Right lobe of liver (tissue), 6 donors: Measurements from ENCODE around the gene CCT6A. TPM values are rescaled to one million over a fixed set of nuclear protein-coding genes. Genes with fewer than 3 reads are reported as not detected.
"Not testable (repeated sequence)": the region's sequence is repeated elsewhere in the genome, so short reads cannot be mapped to it uniquely, and the experiment has no call there.

Source experiments
- ATAC-seq, 4 donors: fragments of 200-7000 bp; cut with Tn5 transposase; one replicate each; pipeline ENCODE4 v1.9.1; 2020; ENCODE audit warnings: mild to moderate bottlenecking in 4 of 4, moderate library complexity in 4 of 4
- DNase-seq, 3 donors: peaks; one replicate each; pipeline ENCODE4 v3.0.0-alpha.2; 2020
- H3K27ac ChIP-seq, 3 donors: fragments of 200-600 bp; one replicate each; pipeline ENCODE4 v1.8.0; 2022
- H3K27me3 ChIP-seq, 2 donors: fragments of 200-600 bp; one replicate each; pipeline ENCODE4 v1.8.0; 2022
- H3K36me3 ChIP-seq, 4 donors: fragments of 200-600 bp; sonication (generic) in 1 of 4; one replicate each; pipeline versions ENCODE4 v1.5.1 to v1.8.0; 2017 to 2022; ENCODE audit warnings: control low read depth in 1 of 4
- H3K4me1 ChIP-seq, 4 donors: fragments of 200-600 bp; sonication (generic) in 1 of 4; one replicate each; pipeline versions ENCODE4 v1.5.1 to v1.8.0; 2017 to 2022; ENCODE audit warnings: control low read depth in 1 of 4
- H3K4me3 ChIP-seq, 3 donors: fragments of 200-600 bp; one replicate each; pipeline ENCODE4 v1.8.0; 2022
- H3K9me3 ChIP-seq, 4 donors: fragments of 200-600 bp; sonication (generic) in 1 of 4; one replicate each; pipeline versions ENCODE4 v1.5.1 to v1.8.0; 2017 to 2022; ENCODE audit warnings: control low read depth in 1 of 4
- POLR2A ChIP-seq: fragments of 450-650 bp; IDR thresholded peaks from one replicate; pipeline ENCODE4 v1.6.1; 2017; ENCODE audit warnings: antibody characterized with exemption, mild to moderate bottlenecking
- WGBS: methylation state at CpG from one replicate; pipeline ENCODE4 v1.1.6; 2018; ENCODE audit warnings: low coverage, low lambda C conversion rate; ENCODE audit not compliant: insufficient coverage; ENCODE audit errors: missing lambda C conversion rate; 5-methylcytosine and 5-hydroxymethylcytosine counted together
- intact Hi-C, 2 donors: fragments of 100-400 bp; cut with DNase I; formaldehyde crosslinking; loops; one replicate each; pipeline versions ENCODE4 v1.11.2 to v1.14.1; 2022
- small RNA-seq, 2 experiments: library from RNA; depleted of rRNA; stranded (forward); fragments of <200 nt; gene quantifications; one replicate each; pipeline ENCODE3, GENCODE V24; 2016
- total RNA-seq, 6 experiments: library from RNA; depleted of rRNA in 2 of 6; stranded (reverse); fragments of >200 nt in 2 of 6; fragmentation: NEBNext Ultra II Directional in 3 of 6; extraction: Animal tissue kit (Norgen Biotek cat#: 25700) in 3 of 6; gene quantifications; one replicate each; pipeline versions ENCODE4 v1.1.0 to v1.2.4, GENCODE V29; 2016 to 2023
- TF ChIP-seq, protein P1 (sequence below), 4 donors: fragments of 200-600 bp in 3 of 4; fragments of 450-650 bp in 1 of 4; IDR thresholded peaks; one replicate each; pipeline versions ENCODE4 v1.5.1 to v1.8.0; 2016 to 2022; ENCODE audit warnings: antibody characterized with exemption in 4 of 4, mild to moderate bottlenecking in 2 of 4
- donor health status: DM: no; HTN: yes; CAD: no.
- donor health status: DM: no; HTN: no; CAD: no.
- donor health status: DM: no; HTN: no; CAD: no.
- donor health status: DM: no; HTN: yes; CAD: no.
- donor health status: DM: no; HTN: yes; CAD: no.

The CCT6A gene
- total RNA-seq, 6 experiments from 2014 or later, result 24.5 to 88.7 (median 45.6) TPM

GRCh38 chr7:56106108-56107073 lies 54.8 kb downstream of the CCT6A start, which contains the start of gene CHCHD2:
Gene CHCHD2 (minus strand): TSS chr7:56106476. CDS start chr7:56106413, 63 bp downstream.
- peak; percentile 92 for TF ChIP-seq POLR2A
- TF ChIP-seq, protein P1, sequence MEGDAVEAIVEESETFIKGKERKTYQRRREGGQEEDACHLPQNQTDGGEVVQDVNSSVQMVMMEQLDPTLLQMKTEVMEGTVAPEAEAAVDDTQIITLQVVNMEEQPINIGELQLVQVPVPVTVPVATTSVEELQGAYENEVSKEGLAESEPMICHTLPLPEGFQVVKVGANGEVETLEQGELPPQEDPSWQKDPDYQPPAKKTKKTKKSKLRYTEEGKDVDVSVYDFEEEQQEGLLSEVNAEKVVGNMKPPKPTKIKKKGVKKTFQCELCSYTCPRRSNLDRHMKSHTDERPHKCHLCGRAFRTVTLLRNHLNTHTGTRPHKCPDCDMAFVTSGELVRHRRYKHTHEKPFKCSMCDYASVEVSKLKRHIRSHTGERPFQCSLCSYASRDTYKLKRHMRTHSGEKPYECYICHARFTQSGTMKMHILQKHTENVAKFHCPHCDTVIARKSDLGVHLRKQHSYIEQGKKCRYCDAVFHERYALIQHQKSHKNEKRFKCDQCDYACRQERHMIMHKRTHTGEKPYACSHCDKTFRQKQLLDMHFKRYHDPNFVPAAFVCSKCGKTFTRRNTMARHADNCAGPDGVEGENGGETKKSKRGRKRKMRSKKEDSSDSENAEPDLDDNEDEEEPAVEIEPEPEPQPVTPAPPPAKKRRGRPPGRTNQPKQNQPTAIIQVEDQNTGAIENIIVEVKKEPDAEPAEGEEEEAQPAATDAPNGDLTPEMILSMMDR (IDR thresholded peaks at IDR 0.05), result no peak
- peak; percentile 99 to 100 (median 100) for ATAC-seq
- WGBS, result 5% methylated on average over 34 of the region's 57 CpGs
- peak; percentile 97 to 98 (median 98) for DNase-seq
- intact Hi-C loops, result no loop called here
- Histone ChIP-seq H3K4me3 (peak within 1 kb of the TSS; percentile 70 to 87 (median 86)), H3K27ac (peak within 1 kb of the TSS; percentile 86 to 94 (median 89)), H3K36me3 (peaks cover 8 to 30% (median 21%) of the 10 kb centered on the region in 4 donors), H3K9me3 (no peaks in the 10 kb centered on the region), H3K4me1 (peaks cover 0 to 8% (median 3%) of the 10 kb centered on the region in 4 donors), H3K27me3 (no peaks in the 10 kb centered on the region)

DNA sequence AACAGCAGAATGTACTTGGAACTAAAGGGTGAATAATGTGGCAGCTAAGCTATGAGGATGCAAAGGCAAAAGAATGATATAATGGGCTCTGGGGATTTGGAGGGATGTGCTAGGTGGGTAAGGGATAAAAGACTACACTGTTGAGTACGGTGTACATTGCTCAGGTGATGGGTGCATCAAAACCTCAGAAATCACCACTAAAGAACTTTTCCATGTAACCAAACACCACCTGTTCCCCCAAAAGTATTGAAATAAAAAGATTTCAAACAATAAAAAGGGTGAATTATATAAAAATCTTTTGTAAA lies 56.3 kb downstream of the CCT6A start:
- intact Hi-C loops, result no loop called here
- H3K9me3 ChIP-seq, result no peaks in the 10 kb centered on the region
- H3K4me1 ChIP-seq, result peaks cover 0 to 8% (median 3%) of the 10 kb centered on the region in 4 donors
- TF ChIP-seq, protein P1 (IDR thresholded peaks at IDR 0.05), result no peak
- no peak for TF ChIP-seq POLR2A
- ATAC-seq (no peak), DNase-seq (no peak)
- no peak overlapping the region for H3K27ac ChIP-seq
- H3K27me3 ChIP-seq, result no peaks in the 10 kb centered on the region
- 100% methylated on average over 1 of the region's 1 CpG for WGBS
- no peak overlapping the region for H3K4me3 ChIP-seq
- peaks cover 2 to 15% (median 9%) of the 10 kb centered on the region in 4 donors for H3K36me3 ChIP-seq

DNA sequence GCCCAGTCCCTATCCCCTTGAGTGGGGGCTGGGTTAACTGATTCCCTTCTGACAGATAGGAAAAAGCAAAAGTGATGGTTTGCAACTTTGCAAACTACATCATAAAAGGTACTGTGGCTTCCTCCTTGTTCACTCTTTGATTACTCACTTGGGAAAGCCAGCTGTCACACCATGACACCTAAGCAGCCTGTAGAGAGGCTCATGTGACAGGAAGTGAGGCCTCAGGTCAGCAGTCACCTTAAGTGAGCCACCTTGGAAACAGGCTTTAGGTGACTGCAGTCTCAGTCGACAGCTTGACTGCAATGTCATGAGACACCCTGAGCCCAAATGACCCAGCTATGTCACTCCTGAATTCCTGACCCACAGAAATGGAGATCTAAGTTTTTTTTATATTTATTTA lies 59.0 kb downstream of the CCT6A start:
- peaks cover 0 to under 1% (median 0%) of the 10 kb centered on the region in 4 donors for H3K4me1 ChIP-seq
- H3K27me3 ChIP-seq, result no peaks in the 10 kb centered on the region
- TF ChIP-seq, protein P1 (IDR thresholded peaks at IDR 0.05), result no peak
- no peak for TF ChIP-seq POLR2A
- 89% methylated on average over 1 of the region's 1 CpG for whole genome bisulfite sequencing
- no peaks in the 10 kb centered on the region for H3K36me3 ChIP-seq
- no peak for ATAC-seq
- DNase-seq, result no peak
- H3K27ac ChIP-seq, result no peak overlapping the region
- intact Hi-C loops, result no loop called here
- H3K4me3 ChIP-seq, result no peak overlapping the region
- H3K9me3 ChIP-seq, result no peaks in the 10 kb centered on the region

DNA sequence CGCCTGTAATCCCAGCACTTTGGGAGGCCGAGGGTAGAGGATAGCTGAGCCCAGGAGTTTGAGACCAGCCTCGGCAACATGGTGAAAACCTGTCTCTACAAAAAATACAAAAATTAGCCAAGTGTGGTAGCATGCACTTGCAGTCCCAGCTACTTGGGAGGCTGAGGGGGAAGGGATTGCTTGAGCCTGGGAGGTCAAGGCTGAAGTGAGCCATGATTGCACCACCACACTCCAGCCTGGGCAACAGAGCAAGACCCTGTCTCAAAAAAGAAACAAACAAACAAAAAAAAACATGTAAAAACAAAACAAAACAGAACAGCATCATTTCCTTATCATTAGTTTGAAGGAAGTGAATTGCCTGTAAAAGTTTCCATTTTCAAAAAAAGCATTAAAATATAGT lies 60.7 kb downstream of the CCT6A start:
- H3K27me3 ChIP-seq, H3K4me1 ChIP-seq, DNase-seq, H3K4me3 ChIP-seq, H3K9me3 ChIP-seq, H3K36me3 ChIP-seq, ATAC-seq, intact Hi-C loops, H3K27ac ChIP-seq: not testable (repeated sequence)
- 82% methylated on average over 2 of the region's 3 CpGs for WGBS

Small RNAs within 50 kb of the gene (small RNA-seq; reads per million reads assigned to genes)
- gene SNORA15 (0 reads per million in 2 experiments), gene SNORA22B (0.39 to 1.1 reads per million in 2 experiments)

Other genes starting within 250 kb of the CCT6A start
- gene SEPTIN14, start 189.0 kb upstream of the CCT6A start, total RNA-seq, result not detected
- gene ZNF713, start 164.3 kb upstream of the CCT6A start, total RNA-seq, result 1 to 10 TPM in 4 of 6 experiments, under 1 TPM in 2; 0.87 to 2.5 (median 1.1) TPM
- 10 to 100 TPM in 2 of 6 experiments, 1 to 10 TPM in 4; 8.1 to 21.7 (median 9.8) TPM for gene MRPS17, start 99.9 kb upstream of the CCT6A start, total RNA-seq
- gene NIPSNAP2, start 87.2 kb upstream of the CCT6A start, total RNA-seq, result 10 to 100 TPM in 3 of 6 experiments, 1 to 10 TPM in 3; 7.0 to 15.9 (median 10.3) TPM
- 10 to 100 TPM in 3 of 6 experiments, 1 to 10 TPM in 3; 5.3 to 32.2 (median 9.7) TPM for gene PSPH, start 321 bp upstream of the CCT6A start, total RNA-seq
- gene SUMF2, start 12.5 kb downstream of the CCT6A start, total RNA-seq, result 10 to 100 TPM; 76.9 to 92.4 (median 86.5) TPM
- gene PHKG1, start 41.2 kb downstream of the CCT6A start, total RNA-seq, result 1 to 10 TPM in 1 of 6 experiments, under 1 TPM in 4, not detected in 1; 0.12 to 1.6 (median 0.20) TPM
- gene CHCHD2, start 54.7 kb downstream of the CCT6A start, total RNA-seq, result 100 to 1,000 TPM; 148 to 277 (median 174) TPM
- not detected for gene NUPR2, start 64.7 kb downstream of the CCT6A start, total RNA-seq